ENCODE results near the gene ZP3.
"Not testable (repeated sequence)": the region's sequence is repeated elsewhere in the genome, so short reads cannot be mapped to it uniquely, and the experiment has no call there.

DNA sequence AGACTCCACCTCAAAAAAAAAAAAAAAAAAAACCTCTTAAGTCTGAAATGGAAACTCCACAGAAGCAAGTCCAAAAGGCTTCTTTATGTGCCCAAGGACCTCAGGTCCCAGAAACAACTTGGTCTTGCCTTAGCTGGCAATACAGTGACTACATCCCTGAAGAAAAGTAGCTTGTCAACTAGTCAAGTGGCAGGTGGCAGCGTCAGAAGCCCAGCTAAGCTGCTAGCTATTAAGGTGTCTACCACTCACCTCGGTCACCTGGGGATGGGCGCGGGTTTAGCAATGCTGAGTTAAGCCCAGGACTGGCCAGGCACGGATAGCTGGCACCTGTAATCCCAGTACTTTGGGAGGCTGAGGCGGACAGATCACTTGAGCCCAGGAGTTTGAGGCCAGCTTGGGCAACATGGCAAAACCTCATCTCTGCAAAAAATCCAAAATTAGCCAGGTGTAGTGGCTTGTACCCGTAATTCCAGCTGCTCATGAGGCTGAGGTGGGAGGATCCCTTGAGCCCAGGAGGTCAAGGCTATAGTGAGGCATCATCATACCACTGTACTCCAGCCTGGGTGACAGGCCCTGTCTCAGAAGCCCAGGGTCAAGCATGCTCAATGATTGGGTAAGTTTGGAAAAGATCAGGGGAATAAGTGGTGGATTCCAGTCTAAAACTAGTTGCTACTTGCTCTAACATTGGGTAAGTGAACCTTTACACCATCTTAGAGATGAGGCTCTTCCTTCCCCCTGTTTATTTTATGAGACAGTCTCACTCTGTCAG is 14.6 kb downstream of the ZP3 start:
- TF ChIP-seq, protein P1, sequence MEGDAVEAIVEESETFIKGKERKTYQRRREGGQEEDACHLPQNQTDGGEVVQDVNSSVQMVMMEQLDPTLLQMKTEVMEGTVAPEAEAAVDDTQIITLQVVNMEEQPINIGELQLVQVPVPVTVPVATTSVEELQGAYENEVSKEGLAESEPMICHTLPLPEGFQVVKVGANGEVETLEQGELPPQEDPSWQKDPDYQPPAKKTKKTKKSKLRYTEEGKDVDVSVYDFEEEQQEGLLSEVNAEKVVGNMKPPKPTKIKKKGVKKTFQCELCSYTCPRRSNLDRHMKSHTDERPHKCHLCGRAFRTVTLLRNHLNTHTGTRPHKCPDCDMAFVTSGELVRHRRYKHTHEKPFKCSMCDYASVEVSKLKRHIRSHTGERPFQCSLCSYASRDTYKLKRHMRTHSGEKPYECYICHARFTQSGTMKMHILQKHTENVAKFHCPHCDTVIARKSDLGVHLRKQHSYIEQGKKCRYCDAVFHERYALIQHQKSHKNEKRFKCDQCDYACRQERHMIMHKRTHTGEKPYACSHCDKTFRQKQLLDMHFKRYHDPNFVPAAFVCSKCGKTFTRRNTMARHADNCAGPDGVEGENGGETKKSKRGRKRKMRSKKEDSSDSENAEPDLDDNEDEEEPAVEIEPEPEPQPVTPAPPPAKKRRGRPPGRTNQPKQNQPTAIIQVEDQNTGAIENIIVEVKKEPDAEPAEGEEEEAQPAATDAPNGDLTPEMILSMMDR (IDR thresholded peaks at IDR 0.05): not testable (repeated sequence)
- not testable (repeated sequence) for TF ChIP-seq EP300 (IDR thresholded peaks at IDR 0.05)
